Uterus (tissue), 2 donors: ENCODE data around the gene RGS11.

Experiments
- CTCF ChIP-seq, 4 experiments: fragments of 200-600 bp in 2 of 4; fragments of 450-650 bp in 2 of 4; sonication (generic) in 2 of 4; IDR thresholded peaks; one replicate each; pipeline ENCODE4 v1.5.1; 2016 to 2019; ENCODE audit warnings: antibody characterized with exemption in 4 of 4, mild to moderate bottlenecking in 2 of 4, moderate library complexity in 1 of 4
- POLR2A ChIP-seq, 2 donors: fragments of 450-650 bp; IDR thresholded peaks; one replicate each; pipeline ENCODE4 v1.6.1; 2016; ENCODE audit warnings: antibody characterized with exemption in 2 of 2, mild to moderate bottlenecking in 1 of 2, moderate library complexity in 1 of 2

GRCh38 chr16:280552-280951 lies 4.8 kb upstream of the RGS11 start, which contains the start of gene ARHGDIG:
- TF ChIP-seq CTCF (IDR thresholded peaks at IDR 0.05): no peak
- no peak for TF ChIP-seq POLR2A (IDR thresholded peaks at IDR 0.05)
